HG02798 (cell line): Measurements from ENCODE around the gene CRTAP.
"Not testable (repeated sequence)": the region's sequence is repeated elsewhere in the genome, so short reads cannot be mapped to it uniquely, and the experiment has no call there.

ENCODE experiments used
- ATAC-seq: cut with Tn5 transposase; IDR thresholded peaks from one replicate; pipeline ENCODE4 v1.9.1; 2021; ENCODE audit warnings: mild to moderate bottlenecking; ENCODE audit not compliant: unreplicated experiment, poor library complexity

Gene CRTAP

DNA sequence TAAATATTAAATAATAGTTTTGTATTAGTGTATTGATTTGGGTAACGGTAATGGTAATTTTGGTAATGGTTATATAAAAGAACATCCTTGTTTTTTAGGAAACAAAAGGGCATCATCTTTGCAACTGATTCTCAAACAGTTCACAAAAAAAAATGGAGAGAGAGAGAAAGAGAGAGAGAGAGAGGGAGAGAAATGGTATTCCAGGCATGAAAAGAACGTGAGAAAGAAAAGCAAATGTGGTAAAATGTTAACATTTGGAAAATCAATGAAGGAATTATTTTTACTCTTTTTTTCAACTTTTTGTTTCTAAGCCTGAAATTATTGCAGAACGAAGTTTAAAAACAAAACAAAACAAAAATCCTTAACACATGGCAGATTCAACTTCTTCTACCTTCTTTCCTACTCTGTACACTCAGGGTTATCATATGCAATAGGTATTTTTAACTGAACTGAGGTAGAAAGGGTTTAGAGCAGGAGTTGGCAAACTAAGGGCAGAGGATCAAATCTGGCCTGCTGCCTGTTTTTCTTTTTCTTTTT is 14.6 kb upstream of the CRTAP start:
- no peak for ATAC-seq

GRCh38 chr3:33099701-33100100 is 14.1 kb upstream of the CRTAP start:
- no peak for ATAC-seq

DNA sequence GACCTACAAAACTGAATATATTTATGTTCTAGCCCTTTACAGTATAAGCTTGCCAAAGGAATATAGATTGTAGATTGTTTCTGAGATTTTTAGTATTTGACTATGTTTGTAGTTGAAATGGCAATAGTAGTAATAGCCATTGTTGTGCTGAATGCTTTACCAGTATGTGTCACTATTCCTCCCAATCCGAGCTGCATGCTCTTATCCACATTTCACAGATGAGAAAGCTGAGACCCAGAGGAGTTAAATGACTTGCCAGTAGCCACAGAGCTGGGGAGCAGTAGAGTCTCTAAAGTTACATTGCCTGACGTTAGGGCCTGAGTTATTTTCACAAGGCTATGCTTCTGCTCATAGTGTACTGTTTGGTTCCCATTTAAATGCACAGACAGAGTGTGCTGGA is 13.6 kb upstream of the CRTAP start:
- no peak for ATAC-seq

DNA sequence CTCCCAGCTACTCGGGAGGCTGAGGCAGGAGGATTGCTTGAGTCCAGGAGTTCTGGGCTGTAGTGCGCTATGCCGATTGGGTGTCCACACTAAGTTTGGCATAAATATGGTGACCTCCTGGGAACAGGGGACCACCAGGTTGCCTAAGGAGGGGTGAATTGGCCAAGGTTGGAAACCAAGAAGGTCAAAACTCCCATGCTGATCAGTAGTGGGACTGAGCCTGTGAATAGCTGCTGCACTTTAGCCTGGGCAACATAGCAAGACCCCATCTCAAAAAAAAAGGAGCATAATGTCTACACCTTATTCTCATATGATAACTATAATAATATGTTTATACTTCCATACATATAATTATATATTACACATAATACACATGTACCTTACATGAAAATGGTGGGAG is 10.8 kb upstream of the CRTAP start:
- ATAC-seq, result no peak

DNA sequence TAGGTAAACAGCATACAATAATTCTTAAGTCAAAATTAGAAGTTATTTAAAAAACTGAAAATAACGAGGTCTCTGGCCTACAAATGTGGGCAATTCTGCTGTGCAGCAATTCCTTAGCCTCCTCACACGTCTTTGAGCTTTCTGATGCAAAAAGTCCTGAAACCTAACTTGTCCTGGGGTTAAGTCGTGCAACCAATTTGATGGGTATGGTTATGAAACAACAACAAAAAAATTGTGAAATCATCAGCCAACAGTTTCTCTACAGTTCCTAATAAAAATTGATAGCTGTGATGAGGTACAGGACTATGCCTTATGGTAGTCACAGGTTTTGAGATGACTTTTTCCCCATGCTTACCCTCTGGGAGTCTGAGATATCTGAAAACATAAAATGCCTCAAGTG is 10.3 kb upstream of the CRTAP start:
- no peak for ATAC-seq

DNA sequence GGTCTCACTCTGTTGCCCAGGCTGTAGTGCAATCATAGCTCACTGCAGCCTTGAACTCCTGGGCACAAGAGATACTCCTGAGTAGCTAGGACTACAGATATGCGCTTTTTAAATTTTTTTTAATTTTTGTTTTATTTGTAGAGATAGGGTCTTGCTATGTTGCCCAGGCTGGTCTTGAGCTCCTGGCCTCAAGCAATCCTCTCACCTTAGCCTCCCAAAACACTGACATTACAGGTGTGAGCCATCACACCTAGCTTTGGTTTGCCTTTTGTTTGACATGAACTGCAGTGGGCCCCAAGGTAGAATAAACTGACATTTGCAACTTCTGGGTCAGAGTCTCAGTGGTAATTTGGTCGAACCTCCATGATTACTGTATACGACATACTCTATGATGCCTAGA is 9.0 kb upstream of the CRTAP start:
- ATAC-seq, result no peak

DNA sequence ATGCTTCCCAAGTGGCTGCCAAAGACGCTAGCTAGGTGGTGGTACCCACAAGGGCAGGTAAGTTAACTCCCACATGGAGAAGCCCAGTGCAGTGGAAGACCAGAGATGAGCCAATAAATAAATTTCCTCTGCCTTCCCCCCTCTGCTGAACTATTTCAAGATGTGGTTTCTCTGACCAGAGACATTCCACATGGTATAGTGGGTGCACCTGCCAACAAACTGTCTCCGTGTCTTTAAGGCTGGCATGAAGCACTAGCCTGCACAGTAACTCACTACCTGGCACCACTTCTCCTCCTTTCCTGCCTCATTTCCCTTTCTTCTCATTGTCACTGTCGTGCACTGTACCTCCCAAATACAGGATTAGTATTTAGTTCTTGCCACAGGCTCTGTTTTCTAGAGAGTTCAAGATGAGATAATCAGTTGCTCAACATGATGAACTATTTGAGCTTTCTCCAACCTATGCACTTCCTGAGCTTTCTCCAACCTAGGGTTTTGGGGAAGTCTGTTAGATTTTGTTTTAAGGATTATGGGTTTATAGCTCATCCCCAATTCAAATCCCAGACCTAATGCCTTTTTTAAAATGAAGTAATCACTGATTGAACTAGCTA is 8.4 kb upstream of the CRTAP start:
- ATAC-seq, result no peak

DNA sequence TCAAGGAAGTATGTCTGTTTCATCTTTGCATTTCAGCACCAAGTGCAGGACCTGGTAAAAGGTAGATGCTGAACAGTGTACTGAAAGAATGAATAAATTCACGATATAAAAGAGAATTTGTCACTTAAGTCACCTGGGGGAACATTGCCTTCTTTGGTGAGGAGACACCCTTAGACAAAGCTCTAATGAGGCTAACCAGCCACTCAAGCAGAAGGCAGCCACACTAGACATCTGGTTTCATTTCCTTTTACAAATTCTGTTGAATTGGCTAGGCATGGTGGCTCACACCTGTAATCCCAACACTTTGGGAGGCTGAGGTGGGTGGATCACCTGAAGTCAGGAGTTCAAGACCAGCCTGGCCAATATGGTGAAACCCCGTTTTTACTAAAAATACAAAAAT is 7.0 kb upstream of the CRTAP start:
- ATAC-seq, result not testable (repeated sequence)

DNA sequence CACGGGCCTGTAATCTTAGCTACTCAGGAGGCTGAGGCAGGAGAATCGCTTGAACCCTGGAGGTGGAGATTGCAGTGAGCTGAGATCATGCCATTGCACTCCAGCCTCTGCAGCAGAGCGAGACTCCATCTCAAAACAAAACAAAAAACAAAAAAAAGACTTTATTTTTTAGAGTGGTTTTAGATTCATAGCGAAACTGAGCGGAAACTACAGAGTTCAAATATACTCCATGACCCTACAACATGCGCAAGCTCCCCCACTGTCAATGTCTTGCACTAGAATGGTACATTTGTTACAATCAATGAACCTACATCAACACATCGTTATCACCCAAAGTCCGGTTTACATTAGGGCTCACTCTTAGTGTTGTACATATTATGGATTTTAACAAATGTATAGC is 2.2 kb upstream of the CRTAP start:
- ATAC-seq, result peak; percentile 28

- ATAC-seq, result no peak
Measured at GRCh38 chr3:33114622-33115023, 809 bp downstream of the CRTAP start.

DNA sequence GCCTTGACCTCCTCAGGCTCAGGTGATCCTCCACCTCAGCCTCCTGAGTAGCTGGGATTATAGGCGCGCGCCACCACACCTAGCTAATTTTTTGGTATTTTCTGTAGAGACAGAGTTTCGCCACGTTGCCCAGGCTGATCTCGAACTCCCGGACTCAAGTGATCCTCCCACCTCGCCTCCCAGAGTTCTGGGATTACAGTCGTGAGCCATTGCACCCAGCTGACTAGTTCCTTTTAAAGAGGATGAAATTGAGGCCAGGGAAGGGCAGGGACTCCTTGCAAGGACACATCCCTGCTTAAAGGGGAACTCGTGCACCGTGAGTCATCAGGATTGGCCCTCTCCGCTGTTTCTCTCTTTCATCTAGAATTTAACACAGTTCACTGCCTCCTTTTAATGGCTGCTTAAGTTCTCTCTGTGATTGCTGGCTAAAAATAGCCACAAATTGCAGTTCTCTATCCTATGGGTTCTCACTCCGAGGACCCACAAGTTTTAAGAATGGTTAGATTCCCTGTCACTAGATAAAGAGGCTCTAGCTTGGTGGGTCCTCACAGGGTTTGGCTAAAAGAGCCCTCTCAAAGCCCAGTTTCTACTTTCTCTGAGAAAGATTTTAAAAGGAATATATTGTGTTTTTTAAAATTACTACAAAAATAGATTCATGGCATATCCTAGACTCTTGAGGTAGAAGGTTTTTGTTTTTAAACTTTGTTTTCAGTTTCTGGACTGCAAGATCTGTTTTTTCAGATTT is 1.4 kb downstream of the CRTAP start:
- no peak for ATAC-seq

DNA sequence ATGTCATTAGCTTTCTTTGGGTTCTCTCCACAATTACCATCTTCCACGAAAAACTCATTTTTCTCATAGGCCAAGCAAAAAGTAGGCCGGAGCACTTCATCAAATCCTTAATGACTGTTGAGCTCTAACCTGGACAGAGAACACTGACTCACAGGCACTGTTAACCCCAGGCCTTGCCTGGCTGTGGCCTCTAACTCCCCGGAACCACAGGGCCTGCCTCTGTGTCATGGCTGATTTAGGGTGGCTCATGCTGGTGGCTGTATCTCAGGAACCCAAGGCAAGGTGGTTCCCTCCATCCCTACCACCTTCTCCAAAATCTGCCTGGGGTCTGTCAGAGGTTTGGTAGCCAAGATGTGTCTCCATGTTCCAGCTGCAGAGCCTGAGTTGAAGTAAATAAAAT is 3.6 kb downstream of the CRTAP start:
- no peak for ATAC-seq

- ATAC-seq, result no peak
Measured at GRCh38 chr3:33119891-33120290, 6.1 kb downstream of the CRTAP start.

DNA sequence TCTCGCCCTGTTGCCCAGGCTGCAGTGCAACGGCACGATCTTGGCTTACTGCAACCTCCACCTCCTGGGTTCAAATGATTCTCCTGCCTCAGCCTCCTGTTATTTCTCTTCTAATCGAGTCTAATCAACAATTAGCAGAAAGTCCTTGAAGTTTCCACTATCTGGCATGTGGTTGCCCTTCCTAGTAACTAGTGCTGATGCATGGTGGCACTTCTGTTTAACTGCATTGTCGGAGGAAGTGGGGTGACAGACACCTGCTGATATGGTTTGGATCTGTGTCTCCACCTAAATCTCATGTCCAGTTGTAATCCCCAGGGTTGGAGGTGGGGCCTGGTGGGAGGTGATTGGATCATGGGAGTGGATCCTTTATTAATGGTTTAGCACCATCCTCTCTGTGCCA is 9.2 kb downstream of the CRTAP start:
- ATAC-seq, result no peak

GRCh38 chr3:33124638-33125037 is 10.8 kb downstream of the CRTAP start:
- no peak for ATAC-seq

- no peak for ATAC-seq
Measured at GRCh38 chr3:33125840-33126239, 12.0 kb downstream of the CRTAP start.

- ATAC-seq, result no peak
Measured at GRCh38 chr3:33128706-33129105, 14.9 kb downstream of the CRTAP start.

GRCh38 chr3:33130144-33130543 is 16.3 kb downstream of the CRTAP start:
- no peak for ATAC-seq

DNA sequence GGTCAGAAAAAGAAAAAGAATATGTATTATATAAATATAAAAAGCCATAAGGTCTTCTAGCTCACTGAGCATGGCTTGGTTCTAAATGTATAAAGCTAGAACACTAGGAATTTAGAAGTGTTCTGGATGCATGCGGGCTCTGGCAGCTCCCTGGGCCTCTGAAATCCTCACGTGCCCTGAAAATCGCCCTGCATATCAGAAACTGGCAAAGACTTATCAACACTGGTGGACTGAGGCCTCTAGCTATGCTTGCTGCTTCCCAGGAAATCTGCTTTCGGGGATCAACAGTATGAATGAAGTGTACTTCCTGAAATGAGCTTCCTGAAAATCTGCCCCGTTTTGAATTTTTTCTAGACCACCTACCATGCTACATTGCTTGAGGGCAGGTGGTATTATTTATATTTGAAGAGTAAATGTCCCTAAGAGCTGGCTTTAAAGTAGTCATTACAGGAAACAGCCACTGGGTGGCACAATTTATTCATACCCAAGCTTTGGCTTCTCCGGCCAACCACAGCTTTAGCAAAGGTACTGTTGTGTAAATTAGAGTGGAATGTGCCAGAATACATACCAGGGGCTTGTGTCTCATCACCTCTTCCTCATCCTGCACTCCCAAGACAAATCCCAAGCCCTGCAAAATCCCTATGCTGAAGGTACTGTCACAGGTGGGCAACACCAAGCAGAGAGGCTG is 17.7 kb downstream of the CRTAP start:
- ATAC-seq, result peak; percentile 83

- no peak for ATAC-seq
Measured at GRCh38 chr3:33132019-33132360, 18.2 kb downstream of the CRTAP start.

- no peak for ATAC-seq
Measured at GRCh38 chr3:33134026-33134625, 20.3 kb downstream of the CRTAP start.
